GM12865 (cell line): ENCODE data around the gene HBZ.

ENCODE experiments used
- DNase-seq: peaks from one replicate; pipeline ENCODE4 v3.0.0; 2010; ENCODE audit warnings: low read depth
- H3K4me3 ChIP-seq: 2 replicates; pipeline ENCODE4 v1.5.1; 2011; ENCODE audit warnings: mild to moderate bottlenecking, low read depth, low read length, control low read depth
- TF ChIP-seq, protein P1 (sequence below): IDR thresholded peaks from 2 replicates; pipeline ENCODE4 v1.5.1; 2011; ENCODE audit warnings: low read length, control low read depth, low read depth, inconsistent platforms; ENCODE audit not compliant: insufficient read depth; ENCODE audit errors: missing control alignments

The HBZ gene

DNA sequence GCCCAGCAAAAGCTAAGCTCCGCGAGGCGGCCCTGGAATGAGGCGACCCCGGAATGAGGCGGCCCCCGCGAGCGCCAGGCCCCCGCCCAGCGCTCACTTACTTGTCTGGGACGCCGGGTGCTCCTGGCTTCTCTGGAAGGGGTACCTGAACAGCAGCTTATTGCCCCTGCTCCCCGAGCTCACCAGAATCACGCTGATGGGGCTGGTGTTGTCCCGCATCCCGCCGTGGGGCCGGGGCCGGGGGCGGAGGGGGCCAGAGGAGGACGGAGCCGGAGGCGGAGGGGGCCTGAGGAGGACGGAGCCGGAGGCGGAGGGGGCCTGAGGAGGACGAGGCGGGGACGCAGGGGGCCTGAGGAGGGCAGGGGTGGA, 14.4 kb upstream of the HBZ start:
- TF ChIP-seq, protein P1, sequence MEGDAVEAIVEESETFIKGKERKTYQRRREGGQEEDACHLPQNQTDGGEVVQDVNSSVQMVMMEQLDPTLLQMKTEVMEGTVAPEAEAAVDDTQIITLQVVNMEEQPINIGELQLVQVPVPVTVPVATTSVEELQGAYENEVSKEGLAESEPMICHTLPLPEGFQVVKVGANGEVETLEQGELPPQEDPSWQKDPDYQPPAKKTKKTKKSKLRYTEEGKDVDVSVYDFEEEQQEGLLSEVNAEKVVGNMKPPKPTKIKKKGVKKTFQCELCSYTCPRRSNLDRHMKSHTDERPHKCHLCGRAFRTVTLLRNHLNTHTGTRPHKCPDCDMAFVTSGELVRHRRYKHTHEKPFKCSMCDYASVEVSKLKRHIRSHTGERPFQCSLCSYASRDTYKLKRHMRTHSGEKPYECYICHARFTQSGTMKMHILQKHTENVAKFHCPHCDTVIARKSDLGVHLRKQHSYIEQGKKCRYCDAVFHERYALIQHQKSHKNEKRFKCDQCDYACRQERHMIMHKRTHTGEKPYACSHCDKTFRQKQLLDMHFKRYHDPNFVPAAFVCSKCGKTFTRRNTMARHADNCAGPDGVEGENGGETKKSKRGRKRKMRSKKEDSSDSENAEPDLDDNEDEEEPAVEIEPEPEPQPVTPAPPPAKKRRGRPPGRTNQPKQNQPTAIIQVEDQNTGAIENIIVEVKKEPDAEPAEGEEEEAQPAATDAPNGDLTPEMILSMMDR: no peak
- H3K4me3 ChIP-seq: peak overlapping the region; percentile 93
- DNase-seq: peak; percentile 45

DNA sequence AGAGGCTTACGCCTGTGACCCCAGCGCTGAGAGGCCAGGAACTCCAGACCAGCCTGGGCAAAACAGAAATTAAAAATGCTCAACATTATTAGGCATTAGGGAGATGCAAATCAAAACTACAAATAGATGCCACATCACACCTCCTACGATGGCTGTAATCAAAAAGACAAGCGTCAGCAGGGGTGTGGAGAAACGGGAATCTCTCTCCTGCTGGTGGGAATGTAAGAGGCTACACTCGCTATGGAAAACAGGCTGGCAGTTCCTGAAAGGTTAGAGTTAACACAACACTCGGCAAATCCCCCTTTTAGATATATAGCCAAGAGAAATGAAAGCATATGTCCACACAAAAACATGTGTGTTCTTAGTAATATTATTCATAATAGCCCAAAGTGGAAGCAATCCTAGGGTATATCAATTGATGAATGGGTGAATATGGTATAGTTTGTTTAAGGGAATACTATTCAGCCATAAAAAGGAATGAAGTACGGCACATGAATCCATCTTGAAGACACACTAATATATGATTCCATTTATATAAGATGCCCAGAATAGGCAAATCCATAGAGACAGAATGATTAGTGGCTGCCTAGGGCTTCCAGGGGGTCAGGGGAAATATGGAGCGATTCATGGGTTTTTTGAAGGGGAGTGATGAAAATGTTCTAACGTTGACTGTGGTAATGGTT, 12.1 kb upstream of the HBZ start:
- TF ChIP-seq, protein P1: no peak
- H3K4me3 ChIP-seq: no peak overlapping the region
- no peak for DNase-seq

DNA sequence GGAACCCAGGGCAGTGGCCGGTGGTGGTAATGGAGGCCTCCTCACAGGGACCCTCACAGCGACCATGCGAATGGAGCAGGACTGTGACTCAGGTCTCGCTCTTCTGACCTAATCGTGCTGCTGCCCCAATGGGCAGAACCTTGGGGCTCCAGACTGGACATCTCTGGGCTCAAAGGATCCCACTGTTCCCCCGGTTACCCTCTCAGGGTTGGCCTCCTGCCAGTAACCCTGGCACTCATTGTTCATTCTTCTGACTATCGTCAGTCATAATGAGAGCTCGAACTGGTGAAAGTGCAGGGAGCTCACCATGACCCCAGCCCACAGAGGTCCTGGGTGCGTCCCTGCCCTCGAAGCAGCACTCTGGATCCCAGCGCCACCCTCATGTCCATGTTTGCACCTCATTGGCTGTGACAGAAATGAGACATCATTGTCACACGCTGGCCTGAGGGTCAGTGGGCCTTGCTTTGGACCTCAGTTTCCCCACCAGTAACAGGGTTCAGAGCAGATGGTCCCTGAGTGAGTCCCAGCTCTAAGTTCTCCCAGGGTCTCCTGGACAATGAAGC, 10.0 kb upstream of the HBZ start:
- H3K4me3 ChIP-seq: no peak overlapping the region
- no peak for DNase-seq
- TF ChIP-seq, protein P1: no peak

DNA sequence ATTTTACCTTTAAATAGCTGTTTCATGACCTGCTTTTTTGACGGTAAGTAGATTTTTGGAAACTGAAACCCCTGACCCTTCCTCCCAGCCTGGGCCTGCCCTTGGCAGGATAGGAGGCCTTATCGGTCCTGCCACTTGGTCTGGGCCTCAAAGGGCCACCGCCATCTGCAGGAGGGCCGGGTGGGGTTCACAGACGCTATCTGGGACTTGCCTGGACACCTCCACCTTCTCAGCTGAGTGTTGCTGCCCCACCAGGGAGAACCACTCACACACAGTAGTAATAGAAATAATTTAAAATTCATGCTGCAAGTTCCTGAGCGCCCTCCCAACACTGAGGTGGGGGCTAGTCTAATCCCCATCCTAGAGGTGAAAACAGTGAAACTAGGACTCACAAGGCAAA, 9.4 kb upstream of the HBZ start:
- DNase-seq: no peak
- TF ChIP-seq, protein P1: no peak
- no peak overlapping the region for H3K4me3 ChIP-seq

DNA sequence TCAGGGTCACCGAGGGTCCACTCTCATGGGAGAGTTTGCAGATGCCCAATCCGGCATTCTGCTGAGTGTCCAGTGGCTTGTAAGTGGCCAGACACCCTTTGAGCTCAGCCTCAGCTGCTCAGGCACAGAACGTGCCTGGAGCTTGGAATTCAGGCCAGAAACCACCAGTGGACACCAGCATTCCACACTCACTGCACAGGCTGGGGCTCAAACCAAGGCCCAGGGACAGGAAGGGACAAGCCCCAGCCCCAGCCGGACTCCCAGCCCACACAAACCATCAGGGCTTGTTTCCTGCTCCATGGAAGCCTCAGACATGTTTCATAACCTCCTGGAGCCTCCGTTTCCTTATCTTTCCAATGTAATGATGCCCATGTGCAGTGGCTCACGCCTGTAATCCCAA, 9.0 kb upstream of the HBZ start:
- H3K4me3 ChIP-seq: no peak overlapping the region
- TF ChIP-seq, protein P1: no peak

DNA sequence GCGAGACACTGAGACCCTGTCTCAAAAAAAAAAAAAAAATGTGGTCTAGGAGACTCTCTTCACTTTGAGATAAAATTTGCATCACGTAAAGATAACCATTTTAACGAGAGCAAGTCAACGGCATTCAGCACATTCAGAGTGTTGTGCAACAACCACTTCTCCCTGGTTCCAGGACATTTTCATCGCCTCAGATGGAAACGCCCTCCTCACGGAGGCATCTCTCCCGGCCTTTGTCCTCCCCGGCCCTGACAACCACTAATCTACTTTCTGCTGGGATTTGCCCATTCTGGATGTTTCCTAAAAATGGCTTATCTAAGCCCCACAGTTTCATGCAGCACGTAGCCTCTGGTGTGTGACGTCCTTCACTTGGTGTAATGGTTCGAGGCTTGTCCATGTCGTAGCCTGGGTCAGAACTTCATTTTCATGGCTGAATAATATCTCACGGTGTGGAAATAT, 7.6 kb upstream of the HBZ start:
- no peak for DNase-seq
- H3K4me3 ChIP-seq: no peak overlapping the region
- TF ChIP-seq, protein P1: no peak

More for the DNA sequence above, 9.0 kb upstream of the HBZ start:
- DNase-seq: no peak

DNA sequence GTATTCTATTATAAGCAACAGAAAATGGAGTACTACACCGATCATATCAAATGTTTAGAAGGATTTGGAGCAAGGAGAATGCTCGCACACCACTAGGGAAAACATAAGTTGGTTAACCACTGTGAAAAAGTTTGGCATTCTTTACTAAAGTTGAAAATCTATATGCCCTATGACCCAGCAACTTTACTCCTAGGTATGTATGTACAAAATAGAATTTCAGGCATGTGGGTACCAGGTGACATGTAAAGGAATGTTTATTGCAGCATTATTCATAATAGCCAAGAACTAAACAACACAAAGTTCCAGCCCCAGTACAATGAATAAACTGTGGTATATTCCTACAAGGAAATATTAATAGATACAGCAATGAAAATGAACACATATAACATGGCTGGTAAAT, 5.8 kb upstream of the HBZ start:
- TF ChIP-seq, protein P1: no peak
- no peak overlapping the region for H3K4me3 ChIP-seq
- no peak for DNase-seq
